ENCODE results near the gene INSYN2B.

DNA sequence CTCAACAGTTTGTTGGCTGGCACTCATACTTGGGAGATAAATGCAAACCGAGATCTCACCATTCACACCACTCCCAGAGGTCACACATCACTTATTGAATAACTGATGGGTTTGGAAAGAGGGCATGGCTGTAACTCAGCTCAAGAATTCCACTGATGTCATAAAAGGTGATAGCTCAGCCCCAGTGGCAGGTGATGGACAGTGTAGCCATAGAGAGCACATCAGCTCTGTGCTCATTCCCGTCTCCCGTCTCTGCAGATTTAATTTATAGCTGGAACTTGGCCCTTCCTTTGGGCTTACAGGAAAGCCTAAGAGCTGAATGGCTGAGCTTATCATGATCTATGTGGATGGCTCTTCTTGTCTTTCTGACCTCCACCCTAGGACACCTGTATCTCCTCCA lies 59.8 kb downstream of the INSYN2B start:
- TF ChIP-seq, protein P1, sequence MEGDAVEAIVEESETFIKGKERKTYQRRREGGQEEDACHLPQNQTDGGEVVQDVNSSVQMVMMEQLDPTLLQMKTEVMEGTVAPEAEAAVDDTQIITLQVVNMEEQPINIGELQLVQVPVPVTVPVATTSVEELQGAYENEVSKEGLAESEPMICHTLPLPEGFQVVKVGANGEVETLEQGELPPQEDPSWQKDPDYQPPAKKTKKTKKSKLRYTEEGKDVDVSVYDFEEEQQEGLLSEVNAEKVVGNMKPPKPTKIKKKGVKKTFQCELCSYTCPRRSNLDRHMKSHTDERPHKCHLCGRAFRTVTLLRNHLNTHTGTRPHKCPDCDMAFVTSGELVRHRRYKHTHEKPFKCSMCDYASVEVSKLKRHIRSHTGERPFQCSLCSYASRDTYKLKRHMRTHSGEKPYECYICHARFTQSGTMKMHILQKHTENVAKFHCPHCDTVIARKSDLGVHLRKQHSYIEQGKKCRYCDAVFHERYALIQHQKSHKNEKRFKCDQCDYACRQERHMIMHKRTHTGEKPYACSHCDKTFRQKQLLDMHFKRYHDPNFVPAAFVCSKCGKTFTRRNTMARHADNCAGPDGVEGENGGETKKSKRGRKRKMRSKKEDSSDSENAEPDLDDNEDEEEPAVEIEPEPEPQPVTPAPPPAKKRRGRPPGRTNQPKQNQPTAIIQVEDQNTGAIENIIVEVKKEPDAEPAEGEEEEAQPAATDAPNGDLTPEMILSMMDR (IDR thresholded peaks at IDR 0.05): no peak
- TF ChIP-seq POLR2A (IDR thresholded peaks at IDR 0.05): no peak
- no peak for TF ChIP-seq POLR2AphosphoS5 (IDR thresholded peaks at IDR 0.05; ENCODE audit: insufficient read depth in 1 of 2, low read depth in 1 of 2)
